NCI-H69 (cell line): ENCODE measurements around the gene MLH3.
A peak's percentile ranks its signal among the peaks of the same experiment; 100 is the strongest.
"Not testable (repeated sequence)": the region's sequence is repeated elsewhere in the genome, so short reads cannot be mapped to it uniquely, and the experiment has no call there.

Experiments
- DNase-seq: peaks from one replicate; lab custom pipeline; 2025; lab: John Stamatoyannopoulos, UW

The MLH3 gene

GRCh38 chr14:75050852-75051555 lies at the start of gene MLH3:
TSS of gene MLH3 (minus strand) at chr14:75051467. CDS start at chr14:75049655, 1,812 bp downstream.
- peak; percentile 96 for DNase-seq

DNA sequence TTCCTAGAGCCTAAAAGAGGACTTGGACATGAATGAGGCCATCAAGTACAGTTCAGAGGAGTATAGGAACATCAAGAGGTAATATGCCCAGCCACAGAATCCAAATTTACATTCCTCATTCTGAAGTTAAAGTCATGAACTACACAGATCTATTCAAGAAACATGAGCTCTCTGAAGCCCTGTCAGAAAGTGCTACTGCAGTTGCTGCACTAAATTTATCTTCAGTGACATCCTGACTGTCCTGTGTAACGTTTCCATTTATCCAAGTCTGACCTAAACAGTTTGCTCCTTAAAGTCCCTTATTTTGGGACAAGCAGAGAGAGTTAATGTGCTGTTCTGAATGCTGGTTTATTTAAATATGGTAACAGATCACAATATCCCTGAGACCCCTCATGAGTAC lies 47.4 kb upstream of the MLH3 start:
- no peak for DNase-seq

- DNase-seq = no peak
Measured at GRCh38 chr14:75098212-75098611, 46.9 kb upstream of the MLH3 start.

DNA sequence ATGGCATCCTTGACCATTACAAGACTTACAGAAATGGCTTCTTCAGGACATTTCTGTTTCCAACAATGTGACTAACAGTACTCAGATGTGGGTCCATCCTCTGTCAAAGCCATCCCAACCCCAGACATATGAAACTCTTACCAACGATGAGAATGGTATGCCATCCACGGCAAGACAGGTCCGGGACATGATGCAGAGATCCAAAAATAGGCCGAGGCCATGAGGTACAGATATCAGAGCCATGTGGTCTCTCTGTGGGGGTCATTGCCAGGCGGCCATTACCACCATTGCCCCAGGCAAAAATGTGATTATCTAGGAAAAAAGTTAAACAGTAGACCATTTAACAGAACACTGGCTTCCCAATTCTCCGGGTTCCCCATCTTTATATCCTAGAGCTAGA lies 45.7 kb upstream of the MLH3 start:
- DNase-seq = peak; percentile 27

- DNase-seq = no peak
Measured at GRCh38 chr14:75095690-75096089, 44.4 kb upstream of the MLH3 start.

DNA sequence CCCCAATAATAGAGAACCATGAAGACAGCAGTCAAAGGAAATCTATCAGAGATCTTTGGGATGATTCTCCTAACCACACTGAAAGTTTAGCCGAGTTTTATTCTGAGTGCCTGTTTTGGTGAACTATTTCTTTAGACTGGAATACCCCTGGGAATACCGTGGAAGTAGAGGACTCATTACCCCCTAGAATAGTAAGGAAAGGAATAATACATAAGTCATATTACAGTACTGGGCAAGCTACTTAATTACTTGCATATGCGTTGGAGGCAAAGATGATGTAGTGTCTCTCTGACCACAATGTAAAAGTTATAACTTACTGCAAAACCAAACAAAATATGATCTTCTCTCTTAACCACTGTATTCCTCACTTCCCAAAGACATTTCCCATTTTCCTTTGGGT lies 43.6 kb upstream of the MLH3 start:
- no peak for DNase-seq

GRCh38 chr14:75092698-75093097 lies 41.4 kb upstream of the MLH3 start:
- peak; percentile 37 for DNase-seq

- DNase-seq = no peak
Measured at GRCh38 chr14:75091251-75091650, 40.0 kb upstream of the MLH3 start.

- DNase-seq = no peak
Measured at GRCh38 chr14:75090353-75090752, 39.1 kb upstream of the MLH3 start.

DNA sequence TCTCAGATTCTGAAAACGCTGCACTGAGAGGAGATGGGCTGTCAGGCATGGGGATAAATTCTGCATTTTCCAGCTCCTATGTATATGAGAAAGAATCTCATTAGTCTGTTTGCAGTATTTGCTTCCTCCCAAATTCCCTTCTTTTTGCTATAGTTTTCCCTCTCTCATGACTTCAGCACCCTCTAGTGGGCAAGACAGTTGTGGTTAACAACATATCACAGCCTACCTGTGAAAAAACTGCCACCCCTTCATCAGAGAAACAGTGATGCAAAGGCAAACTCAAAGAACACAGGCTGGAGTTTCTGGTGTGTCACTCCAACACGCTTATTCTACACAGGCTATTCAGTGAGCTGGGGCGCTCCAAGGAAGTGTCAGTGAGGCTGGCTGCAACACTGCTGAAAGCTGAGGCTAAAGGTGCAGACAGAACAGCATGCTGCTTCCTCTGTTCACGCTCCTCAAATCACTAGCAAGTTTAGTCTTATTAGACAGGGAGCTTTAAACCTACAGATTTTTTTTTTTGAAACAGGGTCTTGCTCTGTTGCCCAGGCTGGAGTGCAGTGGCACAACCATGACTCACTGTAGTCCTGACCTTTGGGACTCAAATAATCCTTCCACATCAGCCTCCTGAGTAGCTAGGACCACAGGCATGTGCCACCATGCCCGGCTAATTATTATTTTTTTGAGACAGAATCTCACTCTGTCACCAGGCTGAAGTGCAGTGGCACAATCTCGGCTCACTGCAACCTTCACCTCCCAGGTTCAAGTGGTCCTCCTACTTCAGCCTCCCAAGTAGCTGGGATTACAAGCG lies 37.5 kb upstream of the MLH3 start:
- peak; percentile 77 for DNase-seq

DNA sequence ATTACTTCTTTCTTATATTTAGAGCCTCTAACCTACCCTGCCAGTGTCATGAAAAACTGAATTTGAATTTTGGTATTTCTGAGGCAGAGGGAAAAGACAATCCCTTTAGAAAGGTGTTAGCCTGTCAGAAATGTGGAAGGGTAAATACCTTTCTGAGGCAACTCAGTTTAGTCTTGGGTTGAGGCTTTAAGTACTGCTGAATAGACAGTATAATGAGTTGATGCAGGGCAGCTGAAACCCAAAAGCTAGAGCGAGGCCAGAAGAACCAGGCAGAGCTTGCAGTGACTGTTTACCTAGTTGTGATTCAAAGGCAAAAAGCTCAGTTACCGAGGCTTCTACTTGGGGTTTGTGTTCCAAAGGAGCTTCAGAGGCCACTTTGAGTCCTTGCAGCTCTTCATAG lies 36.9 kb upstream of the MLH3 start:
- no peak for DNase-seq

DNA sequence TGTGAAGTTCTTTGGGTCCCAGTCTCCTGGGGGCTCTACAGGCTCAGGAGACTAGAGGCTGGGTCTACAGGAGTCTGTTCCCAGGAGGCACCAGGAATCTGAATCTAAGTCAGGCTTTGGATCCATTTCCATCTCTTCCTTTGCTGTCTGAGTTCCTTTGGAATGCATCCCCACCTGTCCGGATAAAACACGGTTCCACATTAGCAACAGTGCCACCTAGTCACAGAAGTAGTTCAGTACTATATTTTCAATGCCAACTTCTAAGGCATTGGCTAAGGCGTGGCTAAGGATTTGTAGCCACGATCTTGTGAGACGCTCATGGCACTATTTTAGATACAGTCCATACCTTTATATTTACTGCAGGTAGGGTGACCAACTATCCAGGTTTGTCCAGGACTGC lies 33.2 kb upstream of the MLH3 start:
- DNase-seq = peak; percentile 13

- no peak for DNase-seq
Measured at GRCh38 chr14:75083271-75083670, 32.0 kb upstream of the MLH3 start.

DNA sequence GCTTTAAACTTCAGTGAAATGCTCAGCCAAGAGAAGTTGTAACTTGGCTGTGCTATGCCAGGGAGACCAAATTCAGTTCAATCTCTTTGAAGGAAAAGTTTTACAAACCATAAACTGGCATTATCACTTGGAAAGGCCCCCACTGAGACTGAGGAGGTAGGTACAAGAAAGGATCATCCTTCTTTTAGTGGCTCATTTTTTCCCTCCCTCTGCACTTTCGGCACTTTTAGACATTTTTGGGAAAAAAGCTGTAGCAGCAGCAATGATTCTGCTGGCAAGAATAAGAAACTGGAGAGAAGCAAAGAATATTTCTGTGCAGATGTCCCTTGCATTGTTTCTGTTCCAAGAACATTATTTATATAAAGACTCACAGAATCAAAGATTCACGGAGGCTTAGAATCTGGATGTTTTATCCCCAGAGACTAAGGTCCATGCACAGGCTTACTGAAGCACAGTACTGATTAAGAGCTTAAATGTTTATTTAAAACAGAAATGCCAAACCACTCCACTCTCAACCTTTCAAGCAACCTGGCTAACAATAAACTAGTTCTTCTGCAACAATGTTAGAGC lies 30.5 kb upstream of the MLH3 start:
- no peak for DNase-seq

GRCh38 chr14:75079521-75079920 lies 28.3 kb upstream of the MLH3 start:
- DNase-seq = no peak

GRCh38 chr14:75077794-75078193 lies 26.5 kb upstream of the MLH3 start:
- peak; percentile 51 for DNase-seq

DNA sequence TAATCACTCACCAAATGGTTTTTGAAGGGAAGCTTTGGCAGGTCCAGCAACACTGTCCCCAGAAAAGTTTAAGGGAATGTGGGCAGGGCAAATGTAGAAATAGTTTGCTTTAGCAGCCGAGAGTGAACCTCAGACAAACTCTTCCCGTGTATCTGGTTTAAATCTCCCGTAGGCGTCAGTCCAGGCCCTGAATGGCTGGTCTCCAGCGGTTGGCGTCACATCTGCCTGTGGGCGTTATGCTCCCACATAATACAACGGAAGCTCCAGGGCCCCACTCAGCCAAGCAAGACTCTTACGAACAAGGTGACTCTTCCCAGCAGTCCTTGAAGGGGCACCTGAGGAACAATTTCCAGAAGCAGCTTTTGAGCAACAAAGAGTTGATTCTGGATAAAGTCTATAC lies 19.1 kb upstream of the MLH3 start:
- DNase-seq = no peak

DNA sequence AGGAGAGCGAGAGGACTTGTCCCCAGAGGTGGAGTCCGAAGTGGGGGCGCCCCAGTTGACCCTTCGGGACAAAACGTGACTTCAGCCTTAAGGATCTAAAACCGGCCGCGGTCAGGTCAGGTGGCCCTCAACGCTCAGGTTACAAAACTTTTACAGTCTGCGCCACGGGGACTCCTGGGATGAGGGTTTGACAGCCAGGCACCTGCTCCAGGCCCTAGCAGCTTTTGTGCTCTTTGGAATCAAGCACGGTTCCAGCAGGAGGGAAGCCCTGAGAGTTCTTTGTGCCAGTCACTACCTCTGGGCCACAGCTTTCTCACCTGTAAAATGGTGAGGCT lies 18.5 kb upstream of the MLH3 start:
- DNase-seq = no peak

DNA sequence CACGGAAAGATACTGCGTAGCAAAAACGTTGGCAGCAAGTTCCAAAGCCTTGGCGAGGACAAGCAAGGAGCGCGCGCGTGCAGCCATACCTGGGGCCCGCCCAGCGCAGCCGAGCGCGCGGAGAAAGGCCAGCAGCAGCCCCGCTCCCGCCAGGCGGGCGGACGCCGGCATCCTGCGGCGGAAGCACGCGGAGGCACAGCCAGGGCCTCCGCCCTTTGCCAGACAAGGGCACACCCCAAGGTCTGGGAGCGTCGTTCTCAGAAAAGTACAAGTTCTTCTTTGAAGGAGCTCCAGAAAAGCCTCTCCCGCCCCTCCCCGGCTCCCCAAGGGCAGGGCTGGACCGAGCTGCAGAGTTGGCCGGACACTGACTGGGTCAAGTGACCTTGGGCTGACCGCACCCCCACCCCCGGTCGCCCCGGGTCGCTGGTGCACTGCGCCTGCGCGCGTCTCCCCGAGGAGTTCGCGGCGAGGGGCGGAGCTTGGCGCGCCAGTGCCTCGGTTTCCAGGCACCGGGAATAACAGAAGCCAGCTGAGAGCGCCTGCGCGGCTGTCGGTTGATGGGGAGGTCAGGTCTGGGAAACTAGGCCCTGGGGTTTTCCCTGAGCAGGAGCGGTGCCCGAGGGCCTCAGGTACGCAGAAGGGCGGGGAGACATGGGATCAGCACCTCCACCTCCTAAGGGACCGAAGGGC lies 18.0 kb upstream of the MLH3 start, which contains the start of gene ZC2HC1C:
Gene ZC2HC1C (plus strand): TSS at position 521 of the 690 bp plus-strand sequence. CDS start 933 bp downstream, outside the sequence.
- DNase-seq = peak; percentile 94

GRCh38 chr14:75068294-75069120 lies 17.2 kb upstream of the MLH3 start:
- peak; percentile 60 for DNase-seq

DNA sequence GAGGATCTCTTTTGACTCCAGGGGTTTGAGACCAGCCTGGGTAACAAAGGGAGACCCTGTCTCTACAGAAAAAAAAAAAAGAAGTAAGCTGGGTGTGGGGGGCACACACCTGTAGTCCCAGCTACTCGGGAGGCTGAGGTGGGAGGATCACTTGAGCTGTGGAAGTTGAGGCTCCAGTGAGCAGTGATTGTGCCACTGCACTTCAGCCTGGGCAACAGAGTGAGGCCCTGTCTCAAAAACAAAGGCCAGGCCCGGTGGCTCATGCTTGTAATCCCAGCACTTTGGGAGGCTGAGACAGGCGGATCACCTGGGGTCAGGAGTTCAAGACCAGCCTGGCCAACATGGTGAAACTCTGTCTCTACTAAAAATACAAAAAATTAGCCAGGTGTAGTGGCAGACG lies 16.5 kb upstream of the MLH3 start:
- DNase-seq = not testable (repeated sequence)

DNA sequence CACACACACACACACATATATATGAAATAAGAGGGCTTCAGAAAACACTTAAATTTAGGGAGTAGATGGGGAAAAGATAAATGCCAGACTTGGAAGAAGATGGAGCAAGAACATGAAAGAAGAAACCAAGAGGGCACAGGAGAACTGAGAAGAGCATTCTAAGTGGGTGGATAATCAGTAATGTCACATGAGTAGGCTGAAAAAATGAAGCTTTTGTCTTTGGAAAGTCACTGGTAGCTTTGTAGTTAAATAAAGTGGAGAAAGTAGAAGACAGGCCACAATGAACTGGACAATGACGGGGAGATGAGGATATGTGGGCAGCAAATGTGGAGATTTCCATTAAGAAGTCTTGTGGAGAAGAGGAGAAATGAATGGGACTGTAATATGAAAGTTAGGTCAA lies 15.9 kb upstream of the MLH3 start:
- DNase-seq = no peak
